ENCODE data around the gene H2BK1. TPM values are rescaled to one million over a fixed set of nuclear protein-coding genes. Genes with fewer than 3 reads are reported as not detected.

The H2BK1 gene
- total RNA-seq, 1 donor from 2014 or later, result not detected

GRCh38 chr7:151232091-151232916 is 22.0 kb upstream of the H2BK1 start, which contains the start of gene CHPF2:
TSS of gene CHPF2 (plus strand) at chr7:151232483. CDS start at chr7:151234012, 1,529 bp downstream.
- DNase-seq, result peak; percentile 92

- DNase-seq, result no peak
Observed at GRCh38 chr7:151231080-151231479, 20.8 kb upstream of the H2BK1 start.

GRCh38 chr7:151229249-151229648 is 19.0 kb upstream of the H2BK1 start:
- no peak for DNase-seq

- no peak for DNase-seq
Observed at GRCh38 chr7:151228024-151228866, 18.0 kb upstream of the H2BK1 start.

- peak; percentile 99 for DNase-seq
Observed at GRCh38 chr7:151226875-151227782, 16.8 kb upstream of the H2BK1 start, which contains the start of gene ABCF2. TSS of gene ABCF2 (minus strand) at chr7:151227205. CDS start at chr7:151226458, 747 bp downstream.

- DNase-seq, result no peak
Observed at GRCh38 chr7:151226560-151226874, 16.2 kb upstream of the H2BK1 start.

GRCh38 chr7:151225948-151226510 is 15.7 kb upstream of the H2BK1 start:
- no peak for DNase-seq

- no peak for DNase-seq
Observed at GRCh38 chr7:151223728-151224127, 13.4 kb upstream of the H2BK1 start.

GRCh38 chr7:151218170-151218569 is 7.9 kb upstream of the H2BK1 start:
- no peak for DNase-seq

GRCh38 chr7:151215396-151215795 is 5.1 kb upstream of the H2BK1 start:
- no peak for DNase-seq

- no peak for DNase-seq
Observed at GRCh38 chr7:151213826-151214225, 3.5 kb upstream of the H2BK1 start.

GRCh38 chr7:151212626-151213025 is 2.3 kb upstream of the H2BK1 start:
- DNase-seq, result no peak

GRCh38 chr7:151211155-151211772 is 976 bp upstream of the H2BK1 start:
- DNase-seq, result no peak

- no peak for DNase-seq
Observed at GRCh38 chr7:151209588-151209987, 700 bp downstream of the H2BK1 start.

- DNase-seq, result no peak
Observed at GRCh38 chr7:151208253-151208862, 1.9 kb downstream of the H2BK1 start.

GRCh38 chr7:151207804-151208203 is 2.5 kb downstream of the H2BK1 start:
- no peak for DNase-seq

- DNase-seq, result no peak
Observed at GRCh38 chr7:151207315-151207714, 3.0 kb downstream of the H2BK1 start.

GRCh38 chr7:151206914-151207313 is 3.4 kb downstream of the H2BK1 start:
- DNase-seq, result no peak

GRCh38 chr7:151205730-151206129 is 4.6 kb downstream of the H2BK1 start:
- no peak for DNase-seq

- DNase-seq, result peak; percentile 11
Observed at GRCh38 chr7:151204383-151205032, 5.8 kb downstream of the H2BK1 start.

- no peak for DNase-seq
Observed at GRCh38 chr7:151202836-151203235, 7.5 kb downstream of the H2BK1 start.

Measured in dermis blood vessel endothelial cell (primary cell).